ENCODE data around the gene EDEM2.

The EDEM2 gene

DNA sequence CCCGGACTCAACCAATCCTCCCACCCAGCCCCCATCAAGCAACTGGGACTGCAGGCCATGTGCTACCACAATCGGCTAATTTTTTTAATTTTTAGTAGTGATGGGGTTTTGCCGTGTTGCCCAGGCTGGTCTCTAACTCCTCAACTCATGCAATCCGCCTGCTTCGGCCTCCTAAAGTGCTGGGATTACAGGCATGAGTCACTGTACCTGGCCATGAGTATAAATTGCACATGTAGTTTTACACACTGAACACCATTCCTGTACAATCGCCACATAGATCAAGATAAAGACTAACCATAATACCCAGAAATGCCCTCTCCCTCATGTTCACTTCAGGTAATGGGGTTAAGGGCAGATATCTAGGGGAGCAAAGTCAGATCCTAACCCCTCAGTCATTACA, 80.9 kb downstream of the EDEM2 start:
- TF ChIP-seq, protein P1, sequence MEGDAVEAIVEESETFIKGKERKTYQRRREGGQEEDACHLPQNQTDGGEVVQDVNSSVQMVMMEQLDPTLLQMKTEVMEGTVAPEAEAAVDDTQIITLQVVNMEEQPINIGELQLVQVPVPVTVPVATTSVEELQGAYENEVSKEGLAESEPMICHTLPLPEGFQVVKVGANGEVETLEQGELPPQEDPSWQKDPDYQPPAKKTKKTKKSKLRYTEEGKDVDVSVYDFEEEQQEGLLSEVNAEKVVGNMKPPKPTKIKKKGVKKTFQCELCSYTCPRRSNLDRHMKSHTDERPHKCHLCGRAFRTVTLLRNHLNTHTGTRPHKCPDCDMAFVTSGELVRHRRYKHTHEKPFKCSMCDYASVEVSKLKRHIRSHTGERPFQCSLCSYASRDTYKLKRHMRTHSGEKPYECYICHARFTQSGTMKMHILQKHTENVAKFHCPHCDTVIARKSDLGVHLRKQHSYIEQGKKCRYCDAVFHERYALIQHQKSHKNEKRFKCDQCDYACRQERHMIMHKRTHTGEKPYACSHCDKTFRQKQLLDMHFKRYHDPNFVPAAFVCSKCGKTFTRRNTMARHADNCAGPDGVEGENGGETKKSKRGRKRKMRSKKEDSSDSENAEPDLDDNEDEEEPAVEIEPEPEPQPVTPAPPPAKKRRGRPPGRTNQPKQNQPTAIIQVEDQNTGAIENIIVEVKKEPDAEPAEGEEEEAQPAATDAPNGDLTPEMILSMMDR (IDR thresholded peaks at IDR 0.05; ENCODE audit: low read depth, low read length, missing control alignments): no peak
- peaks cover 21% of the 10 kb centered on the region for H3K36me3 ChIP-seq (replicated peaks)
- H3K4me3 ChIP-seq (ENCODE audit: low read depth, low read length): no peak overlapping the region
- no peak overlapping the region for H3K27ac ChIP-seq
- H3K27me3 ChIP-seq (replicated peaks): no peaks in the 10 kb centered on the region
- in situ Hi-C loops (cut with HindIII; ENCODE audit: low pct_ligation_motif_present, low sequenced_read_pairs): no loop called here
- DNase-seq: no peak
